Urothelium cell line (cell line): ENCODE data around the gene TRIM22.
"Not testable (repeated sequence)": the region's sequence is repeated elsewhere in the genome, so short reads cannot be mapped to it uniquely, and the experiment has no call there.

Experiments used
- DNase-seq: peaks from one replicate; pipeline ENCODE4 v3.0.0; 2011; ENCODE audit warnings: low spot score, mixed read lengths
- FAIRE-seq: peaks from 2 replicates; lab custom pipeline; 2011; peaks lifted over from hg19 to GRCh38; lab: Jason Lieb, UNC

TRIM22 gene

DNA sequence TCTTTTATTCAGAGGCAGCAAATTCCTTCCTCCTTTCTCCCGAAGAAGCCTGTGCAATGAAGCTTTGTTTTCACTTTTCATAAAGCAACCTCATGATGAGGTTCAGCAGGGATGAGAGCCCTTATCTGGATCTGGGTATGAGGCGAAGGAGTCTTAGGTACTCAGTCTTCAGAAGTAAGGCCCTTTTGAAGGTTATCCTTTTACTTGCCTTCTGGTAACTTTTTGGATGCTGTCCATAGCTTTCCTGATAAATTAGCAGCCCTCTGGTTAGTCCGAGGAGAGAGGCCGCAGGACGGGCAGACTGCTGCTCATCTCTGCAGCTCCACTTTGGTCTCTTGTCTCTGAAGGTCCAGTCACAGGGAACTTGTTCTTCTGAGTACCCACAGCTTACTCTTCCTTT, 1.1 kb downstream of the TRIM22 start:
- peak; percentile 13 for DNase-seq
- no peak for FAIRE-seq

DNA sequence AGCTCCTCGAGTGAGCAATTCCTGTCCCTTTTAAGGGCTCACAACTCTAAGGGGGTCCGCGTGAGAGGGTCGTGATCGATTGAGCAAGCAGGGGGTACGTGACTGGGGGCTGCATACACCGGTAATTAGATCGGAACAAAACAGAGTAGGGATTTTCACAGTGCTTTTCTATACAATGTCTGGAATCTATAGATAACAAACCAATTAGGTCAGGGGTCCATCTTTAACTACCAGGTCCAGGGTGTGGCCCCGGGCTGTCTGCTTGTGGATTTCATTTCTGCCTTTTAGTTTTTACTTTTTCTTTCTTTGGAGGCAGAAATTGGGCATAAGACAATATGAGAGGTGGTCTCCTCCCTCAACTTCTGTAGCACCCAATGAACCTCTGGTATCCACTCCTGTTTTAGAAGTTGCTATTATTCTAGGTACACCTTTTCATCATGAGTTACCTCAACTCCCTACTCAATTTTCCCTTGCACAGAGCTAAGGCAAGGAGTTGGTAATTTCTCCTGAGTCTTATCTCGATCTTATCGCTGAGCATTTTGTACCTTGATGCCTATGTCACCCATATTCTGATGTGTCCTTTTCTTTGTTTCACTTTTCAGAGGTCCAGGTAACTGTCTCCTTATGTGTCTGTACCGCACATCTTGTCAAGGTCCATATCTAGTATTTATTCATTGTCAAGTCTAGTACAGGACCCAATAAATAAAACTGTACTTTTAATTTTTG, 1.8 kb downstream of the TRIM22 start:
- DNase-seq: not testable (repeated sequence)

GRCh38 chr11:5691964-5692361, 2.4 kb downstream of the TRIM22 start:
- DNase-seq (no peak), FAIRE-seq (no peak)

More for the DNA sequence above, 1.8 kb downstream of the TRIM22 start:
- not testable (repeated sequence) for FAIRE-seq

- no peak for DNase-seq
- no peak for FAIRE-seq
These were observed 5.1 kb downstream of the TRIM22 start for GRCh38 chr11:5694642-5695041.

- FAIRE-seq: no peak
- DNase-seq: no peak
These were observed 6.0 kb downstream of the TRIM22 start for GRCh38 chr11:5695580-5695979.

GRCh38 chr11:5696210-5696609, 6.6 kb downstream of the TRIM22 start:
- DNase-seq: no peak
- no peak for FAIRE-seq

- FAIRE-seq (no peak), DNase-seq (no peak)
These were observed 8.7 kb downstream of the TRIM22 start for GRCh38 chr11:5698281-5698680.

DNA sequence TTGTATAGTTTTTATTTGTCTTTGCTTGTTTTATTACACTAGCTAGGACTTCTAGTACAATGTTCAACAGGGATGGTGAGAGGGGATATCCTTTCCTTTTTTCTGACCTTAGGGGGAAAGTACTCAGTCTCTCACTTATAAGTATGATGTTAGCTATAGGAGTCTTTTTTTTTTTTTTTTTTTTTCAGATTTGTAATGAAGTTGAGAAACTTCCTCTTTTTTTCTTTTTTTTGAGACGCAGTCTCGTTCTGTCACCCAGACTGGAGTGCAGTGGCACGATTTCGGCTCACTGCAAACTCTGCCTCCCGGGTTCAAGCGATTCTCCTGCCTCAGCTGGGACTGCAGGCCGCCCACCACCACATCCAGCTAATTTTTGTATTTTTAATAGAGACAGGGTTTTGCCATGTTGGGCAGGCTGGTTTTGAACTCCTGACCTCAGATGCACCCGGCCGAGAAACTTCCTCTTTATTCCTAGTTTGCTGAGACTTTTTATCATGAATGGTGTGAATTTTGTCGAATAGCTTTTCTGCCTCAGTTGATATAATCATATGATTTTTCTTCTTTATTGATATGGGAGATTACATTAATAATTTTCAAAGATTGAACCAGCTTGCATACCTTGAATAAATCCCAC, 10.9 kb downstream of the TRIM22 start:
- DNase-seq (no peak), FAIRE-seq (no peak)

- DNase-seq: no peak
- FAIRE-seq: no peak
These were observed 11.5 kb downstream of the TRIM22 start for GRCh38 chr11:5701055-5701577.

DNA sequence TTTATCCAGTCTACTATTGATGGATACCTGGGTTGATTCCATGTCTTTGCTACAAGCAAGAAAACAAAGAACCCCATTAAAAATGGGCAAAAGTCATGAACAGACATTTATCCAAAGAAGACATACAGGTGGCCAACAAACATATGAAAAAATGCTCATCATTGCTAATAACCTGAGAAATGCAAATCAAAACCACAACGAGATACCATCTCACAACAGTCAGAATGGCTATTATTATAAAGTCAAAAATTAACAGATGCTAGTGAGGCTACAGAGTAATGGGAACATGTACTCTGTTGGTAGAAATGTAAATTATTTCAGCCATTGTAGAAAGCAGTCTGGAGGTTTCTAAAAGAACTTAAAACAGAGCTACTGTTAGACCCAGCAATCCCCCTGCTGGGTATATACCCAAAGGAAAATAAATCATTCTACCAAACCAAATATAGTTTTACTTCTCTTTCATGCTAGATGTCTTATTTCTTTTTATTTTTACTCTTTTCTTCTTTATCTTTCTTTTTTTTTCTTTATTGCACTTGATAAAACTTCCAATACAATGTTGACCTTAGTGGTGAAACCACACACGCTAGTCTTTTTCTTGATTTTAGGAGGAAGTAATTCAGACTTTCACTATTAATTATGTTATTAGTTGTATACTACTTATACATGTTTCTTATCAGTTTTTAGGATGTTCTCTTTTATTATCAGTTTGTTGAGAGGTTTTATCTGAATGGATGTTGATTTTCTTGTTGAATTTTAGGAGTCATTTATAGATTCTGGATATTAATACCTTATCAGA, 14.3 kb downstream of the TRIM22 start:
- FAIRE-seq (no peak), DNase-seq (no peak)

DNA sequence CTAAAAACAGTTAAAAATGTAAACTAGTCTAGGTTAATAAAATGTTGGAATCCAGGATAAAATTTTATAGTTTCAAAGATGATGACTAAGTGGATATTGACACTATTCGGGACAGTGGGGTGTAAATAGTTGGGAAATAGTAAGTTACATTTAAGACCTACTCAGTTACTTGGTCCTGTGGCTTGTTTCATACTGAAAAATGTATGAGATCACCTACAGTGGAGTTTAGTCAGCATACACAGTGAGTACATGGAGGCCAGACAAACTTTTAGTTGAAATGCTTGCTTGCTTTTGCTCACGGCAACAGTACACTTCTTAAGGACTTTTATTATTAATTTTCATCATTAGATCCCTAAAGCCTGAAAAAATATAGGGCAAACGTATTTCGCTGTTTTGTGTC, 16.1 kb downstream of the TRIM22 start:
- FAIRE-seq (no peak), DNase-seq (no peak)

DNA sequence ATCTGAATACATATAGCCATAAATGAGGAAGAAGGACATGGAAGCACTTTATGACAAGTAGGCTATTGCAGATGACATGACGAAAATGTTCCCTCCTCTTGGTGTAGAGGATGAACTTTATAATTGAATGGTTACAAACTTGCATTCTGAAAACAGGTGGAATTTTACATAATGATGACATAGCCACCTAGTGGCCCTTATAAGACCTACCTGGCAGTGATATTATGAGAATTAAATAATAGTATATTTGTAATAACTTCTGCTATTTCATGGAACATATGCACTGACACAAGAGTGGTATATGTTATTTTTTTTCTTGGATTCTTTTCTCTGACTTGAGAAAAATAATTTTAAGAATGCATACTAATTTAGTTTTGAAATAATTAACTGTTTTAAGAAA, 22.9 kb downstream of the TRIM22 start:
- FAIRE-seq: no peak
- DNase-seq: peak; percentile 12

DNA sequence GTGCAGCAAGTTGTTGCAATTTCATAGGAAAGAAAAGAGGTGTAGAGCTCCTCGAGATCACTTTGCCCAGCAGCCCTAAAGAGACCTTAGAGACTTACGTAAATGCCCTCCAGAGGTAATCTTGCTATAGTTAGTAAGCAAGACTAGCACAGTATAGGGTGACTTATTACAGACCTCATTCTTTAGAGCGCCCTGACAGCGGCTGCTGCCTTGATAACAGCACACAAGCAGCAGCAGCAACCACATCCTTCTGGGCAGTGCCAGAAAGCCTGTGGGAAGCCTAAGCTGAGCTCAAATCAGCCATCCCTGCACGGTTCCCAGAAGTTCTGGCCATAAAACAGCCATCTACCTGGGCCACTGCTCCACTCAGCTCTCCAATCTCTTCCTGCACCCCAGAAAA, 24.1 kb downstream of the TRIM22 start:
- no peak for DNase-seq
- FAIRE-seq: no peak

GRCh38 chr11:5716518-5716917, 26.9 kb downstream of the TRIM22 start:
- not testable (repeated sequence) for FAIRE-seq, DNase-seq

DNA sequence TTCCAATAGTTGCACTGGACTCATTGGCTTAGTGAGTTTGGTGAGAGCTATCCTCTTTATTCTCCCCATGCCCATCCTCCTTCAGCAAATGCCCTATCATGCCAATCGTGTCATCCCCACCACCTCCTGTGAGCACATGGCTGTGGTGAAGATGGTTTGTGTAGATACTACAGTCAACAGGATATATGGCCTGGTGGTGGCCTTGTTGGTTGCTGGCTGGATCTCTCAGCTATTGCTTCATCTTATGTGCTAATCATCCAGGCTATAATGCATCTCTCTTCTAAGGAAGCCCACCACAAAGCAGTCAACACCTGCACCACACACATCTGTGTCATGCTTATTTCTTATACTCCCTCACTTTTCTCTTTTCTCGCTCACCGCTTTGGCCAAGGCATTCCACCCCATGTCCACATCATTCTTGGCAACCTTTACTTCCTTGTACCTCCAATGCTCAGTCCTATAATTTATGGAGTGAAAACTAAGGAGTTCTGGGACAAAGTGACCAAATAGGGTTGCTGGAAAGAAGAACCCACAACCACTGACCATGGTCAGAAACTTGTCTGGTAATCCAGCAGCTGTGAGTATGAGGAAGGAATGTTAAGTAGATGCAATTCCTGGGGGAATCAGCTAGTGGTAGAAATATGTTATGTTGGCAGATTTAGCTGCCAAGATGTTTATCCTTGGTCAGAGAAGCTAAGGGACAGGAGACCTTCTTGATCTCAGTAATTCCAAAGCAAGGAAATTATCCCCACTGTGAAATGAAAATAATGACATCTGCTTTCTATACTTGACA, 30.3 kb downstream of the TRIM22 start:
- DNase-seq: no peak
- FAIRE-seq: peak; percentile 23

- no peak for FAIRE-seq
- DNase-seq: no peak
These were observed 33.0 kb downstream of the TRIM22 start for GRCh38 chr11:5722622-5723021.

GRCh38 chr11:5726351-5726750, 36.8 kb downstream of the TRIM22 start:
- DNase-seq (no peak), FAIRE-seq (no peak)

DNA sequence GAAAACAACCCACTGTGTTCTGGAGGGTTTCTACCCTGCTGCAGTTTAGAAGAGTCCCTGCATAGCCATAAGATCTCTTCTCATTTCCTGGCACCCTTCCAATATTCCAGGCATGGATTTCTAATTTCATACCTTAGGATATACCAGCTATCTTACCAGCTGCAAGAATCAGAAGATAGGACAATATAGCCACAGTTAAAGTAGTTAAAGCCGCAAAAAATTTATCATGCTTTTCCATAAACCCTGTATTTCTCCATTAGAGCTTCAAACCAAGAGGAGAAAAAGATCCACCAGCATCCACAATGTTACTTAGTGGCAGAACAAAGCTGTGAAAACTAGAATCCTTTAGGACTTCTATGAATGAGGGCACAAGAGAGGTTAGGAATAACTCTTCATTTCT, 38.1 kb downstream of the TRIM22 start:
- DNase-seq: no peak

DNA sequence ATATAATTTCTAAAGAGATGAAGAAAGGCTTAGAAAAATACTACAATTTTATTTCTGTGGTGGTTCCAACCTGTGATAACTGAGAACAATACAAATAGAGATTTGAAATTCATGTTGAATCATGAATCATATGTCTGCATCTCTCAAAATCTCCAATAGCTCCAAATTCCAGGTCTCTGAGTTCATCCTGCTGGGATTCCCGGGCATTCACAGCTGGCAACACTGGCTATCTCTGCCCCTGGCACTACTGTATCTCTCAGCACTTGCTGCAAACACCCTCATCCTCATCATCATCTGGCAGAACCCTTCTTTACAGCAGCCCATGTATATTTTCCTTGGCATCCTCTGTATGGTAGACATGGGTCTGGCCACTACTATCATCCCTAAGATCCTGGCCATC, 46.8 kb downstream of the TRIM22 start, which contains the start of gene OR56B1:
OR56B1 (plus strand) TSS at position 53 of the 400 bp plus-strand sequence; CDS start at position 122, 69 bp downstream.
- FAIRE-seq (no peak), DNase-seq (peak; percentile 28)

More for the DNA sequence above, 38.1 kb downstream of the TRIM22 start:
- no peak for FAIRE-seq

- FAIRE-seq: peak; percentile 70
These were observed 47.5 kb downstream of the TRIM22 start for GRCh38 chr11:5737091-5737490.

More at GRCh38 chr11:5737091-5737490, 47.5 kb downstream of the TRIM22 start:
- DNase-seq: peak; percentile 49
